GM12892 (cell line): Measurements from ENCODE around the gene MYH14.

ENCODE experiments used
- POLR2A ChIP-seq: IDR thresholded peaks from 2 replicates; pipeline ENCODE4 v1.6.1; 2011; ENCODE audit warnings: low read depth, low read length, control low read depth
- POLR2AphosphoS5 ChIP-seq: IDR thresholded peaks from 2 replicates; pipeline ENCODE4 v1.6.1; 2011; ENCODE audit warnings: low read depth, low read length, control low read depth

- TF ChIP-seq POLR2A (no peak), POLR2AphosphoS5 (no peak)
Observed at GRCh38 chr19:50191216-50191615, 12.2 kb upstream of the MYH14 start.
